ENCODE measurements around the gene RAC3. TPM values are rescaled to one million over a fixed set of nuclear protein-coding genes. Genes with fewer than 3 reads are reported as not detected.
A peak's percentile ranks its signal among the peaks of the same experiment; 100 is the strongest.

The RAC3 gene
- total RNA-seq, 1 experiment from 2014 or later: 176 TPM

- DNase-seq (ENCODE audit: low spot score): peak; percentile 66
- in situ Hi-C loops (cut with HindIII; ENCODE audit: low sequenced_read_pairs): no loop called here
Measured at GRCh38 chr17:82021107-82021899, 10.2 kb upstream of the RAC3 start.

GRCh38 chr17:82021900-82022309 lies 9.6 kb upstream of the RAC3 start:
- in situ Hi-C loops (cut with HindIII; ENCODE audit: low sequenced_read_pairs): no loop called here
- no peak for DNase-seq (ENCODE audit: low spot score)

GRCh38 chr17:82022310-82022980 lies 9.0 kb upstream of the RAC3 start, which contains the start of gene CENPX:
TSS of gene CENPX (minus strand) at chr17:82022878. CDS start at chr17:82022861, 17 bp downstream.
- no peak for DNase-seq (ENCODE audit: low spot score)
- in situ Hi-C loops (cut with HindIII; ENCODE audit: low sequenced_read_pairs): no loop called here

GRCh38 chr17:82022981-82023446 lies 8.5 kb upstream of the RAC3 start, which contains the start of gene LRRC45:
TSS of gene LRRC45 (plus strand) at chr17:82023305. CDS start at chr17:82023644, 339 bp downstream.
- in situ Hi-C loops (cut with HindIII; ENCODE audit: low sequenced_read_pairs): no loop called here
- peak; percentile 100 for DNase-seq (ENCODE audit: low spot score)

GRCh38 chr17:82023447-82024241 lies 7.8 kb upstream of the RAC3 start:
- in situ Hi-C loops (cut with HindIII; ENCODE audit: low sequenced_read_pairs): no loop called here
- DNase-seq (ENCODE audit: low spot score): no peak

- DNase-seq (ENCODE audit: low spot score): no peak
- in situ Hi-C loops (cut with HindIII; ENCODE audit: low sequenced_read_pairs): no loop called here
Measured at GRCh38 chr17:82024859-82025258, 6.6 kb upstream of the RAC3 start.

GRCh38 chr17:82025401-82026107 lies 5.9 kb upstream of the RAC3 start:
- in situ Hi-C loops (cut with HindIII; ENCODE audit: low sequenced_read_pairs): no loop called here
- no peak for DNase-seq (ENCODE audit: low spot score)

- DNase-seq (ENCODE audit: low spot score): no peak
- in situ Hi-C loops (cut with HindIII; ENCODE audit: low sequenced_read_pairs): no loop called here
Measured at GRCh38 chr17:82028246-82028645, 3.2 kb upstream of the RAC3 start.

- in situ Hi-C loops (cut with HindIII; ENCODE audit: low sequenced_read_pairs): no loop called here
Measured at GRCh38 chr17:82028966-82029365, 2.5 kb upstream of the RAC3 start.

GRCh38 chr17:82029391-82029790 lies 2.1 kb upstream of the RAC3 start:
- in situ Hi-C loops (cut with HindIII; ENCODE audit: low sequenced_read_pairs): no loop called here
- peak; percentile 89 for DNase-seq (ENCODE audit: low spot score)

More at GRCh38 chr17:82028966-82029365, 2.5 kb upstream of the RAC3 start:
- no peak for DNase-seq (ENCODE audit: low spot score)

GRCh38 chr17:82029990-82030469 lies 1.4 kb upstream of the RAC3 start:
- in situ Hi-C loops (cut with HindIII; ENCODE audit: low sequenced_read_pairs): no loop called here
- no peak for DNase-seq (ENCODE audit: low spot score)

GRCh38 chr17:82030470-82031302 lies 792 bp upstream of the RAC3 start:
- in situ Hi-C loops (cut with HindIII; ENCODE audit: low sequenced_read_pairs): no loop called here
- peak; percentile 83 for DNase-seq (ENCODE audit: low spot score)

- in situ Hi-C loops (cut with HindIII; ENCODE audit: low sequenced_read_pairs): no loop called here
- no peak for DNase-seq (ENCODE audit: low spot score)
Measured at GRCh38 chr17:82031885-82032627, 578 bp downstream of the RAC3 start.

- DNase-seq (ENCODE audit: low spot score): no peak
- in situ Hi-C loops (cut with HindIII; ENCODE audit: low sequenced_read_pairs): no loop called here
Measured at GRCh38 chr17:82033359-82034085, 2.0 kb downstream of the RAC3 start.

- in situ Hi-C loops (cut with HindIII; ENCODE audit: low sequenced_read_pairs): no loop called here
- no peak for DNase-seq (ENCODE audit: low spot score)
Measured at GRCh38 chr17:82034371-82035011, 3.0 kb downstream of the RAC3 start.

- DNase-seq (ENCODE audit: low spot score): no peak
- in situ Hi-C loops (cut with HindIII; ENCODE audit: low sequenced_read_pairs): no loop called here
Measured at GRCh38 chr17:82035488-82035887, 4.0 kb downstream of the RAC3 start.

Data from G401 (cell line).